Right lobe of liver (tissue), 6 donors: ENCODE data around the gene BLOC1S6. TPM values are rescaled to one million over a fixed set of nuclear protein-coding genes. Genes with fewer than 3 reads are reported as not detected.

Source experiments
- ATAC-seq, 4 donors: fragments of 200-7000 bp; cut with Tn5 transposase; one replicate each; pipeline ENCODE4 v1.9.1; 2020; ENCODE audit warnings: mild to moderate bottlenecking in 4 of 4, moderate library complexity in 4 of 4
- DNase-seq, 3 donors: peaks; one replicate each; pipeline ENCODE4 v3.0.0-alpha.2; 2020
- H3K27ac ChIP-seq, 3 donors: fragments of 200-600 bp; one replicate each; pipeline ENCODE4 v1.8.0; 2022
- H3K27me3 ChIP-seq, 2 donors: fragments of 200-600 bp; one replicate each; pipeline ENCODE4 v1.8.0; 2022
- H3K36me3 ChIP-seq, 4 donors: fragments of 200-600 bp; sonication (generic) in 1 of 4; one replicate each; pipeline versions ENCODE4 v1.5.1 to v1.8.0; 2017 to 2022; ENCODE audit warnings: control low read depth in 1 of 4
- H3K4me1 ChIP-seq, 4 donors: fragments of 200-600 bp; sonication (generic) in 1 of 4; one replicate each; pipeline versions ENCODE4 v1.5.1 to v1.8.0; 2017 to 2022; ENCODE audit warnings: control low read depth in 1 of 4
- H3K4me3 ChIP-seq, 3 donors: fragments of 200-600 bp; one replicate each; pipeline ENCODE4 v1.8.0; 2022
- H3K9me3 ChIP-seq, 4 donors: fragments of 200-600 bp; sonication (generic) in 1 of 4; one replicate each; pipeline versions ENCODE4 v1.5.1 to v1.8.0; 2017 to 2022; ENCODE audit warnings: control low read depth in 1 of 4
- CTCF ChIP-seq, 4 donors: fragments of 200-600 bp in 3 of 4; fragments of 450-650 bp in 1 of 4; IDR thresholded peaks; one replicate each; pipeline versions ENCODE4 v1.5.1 to v1.8.0; 2016 to 2022; ENCODE audit warnings: antibody characterized with exemption in 4 of 4, mild to moderate bottlenecking in 2 of 4
- POLR2A ChIP-seq: fragments of 450-650 bp; IDR thresholded peaks from one replicate; pipeline ENCODE4 v1.6.1; 2017; ENCODE audit warnings: antibody characterized with exemption, mild to moderate bottlenecking
- WGBS: methylation state at CpG from one replicate; pipeline ENCODE4 v1.1.6; 2018; ENCODE audit warnings: low coverage, low lambda C conversion rate; ENCODE audit not compliant: insufficient coverage; ENCODE audit errors: missing lambda C conversion rate; 5-methylcytosine and 5-hydroxymethylcytosine counted together
- intact Hi-C, 2 donors: fragments of 100-400 bp; cut with DNase I; formaldehyde crosslinking; loops; one replicate each; pipeline versions ENCODE4 v1.11.2 to v1.14.1; 2022
- total RNA-seq, 6 experiments: library from RNA; depleted of rRNA in 2 of 6; stranded (reverse); fragments of >200 nt in 2 of 6; fragmentation: NEBNext Ultra II Directional in 3 of 6; extraction: Animal tissue kit (Norgen Biotek cat#: 25700) in 3 of 6; gene quantifications; one replicate each; pipeline versions ENCODE4 v1.1.0 to v1.2.4, GENCODE V29; 2016 to 2023
- donor health status: DM: no; HTN: yes; CAD: no.
- donor health status: DM: no; HTN: no; CAD: no.
- donor health status: DM: no; HTN: no; CAD: no.
- donor health status: DM: no; HTN: yes; CAD: no.
- donor health status: DM: no; HTN: yes; CAD: no.

The BLOC1S6 gene
- total RNA-seq, 6 experiments from 2014 or later, result 15.9 to 33.7 (median 24.3) TPM

GRCh38 chr15:45544266-45545023, 42.7 kb upstream of the BLOC1S6 start:
- 76% methylated on average over 4 of the region's 4 CpGs for WGBS
- H3K9me3 ChIP-seq, result no peaks in the 10 kb centered on the region
- no peak for TF ChIP-seq POLR2A
- no peak for TF ChIP-seq CTCF (IDR thresholded peaks at IDR 0.05)
- ATAC-seq (no peak), DNase-seq (no peak)
- H3K4me1 ChIP-seq, result no peaks in the 10 kb centered on the region
- H3K27ac ChIP-seq, result no peak overlapping the region
- H3K4me3 ChIP-seq, result no peak overlapping the region
- H3K36me3 ChIP-seq, result no peaks in the 10 kb centered on the region
- intact Hi-C loops, result no loop called here
- H3K27me3 ChIP-seq, result no peaks in the 10 kb centered on the region

GRCh38 chr15:45546789-45547188, 40.4 kb upstream of the BLOC1S6 start:
- intact Hi-C loops, result no loop called here
- no peak for ATAC-seq
- Histone ChIP-seq H3K9me3 (no peaks in the 10 kb centered on the region), H3K27ac (no peak overlapping the region), H3K4me1 (no peaks in the 10 kb centered on the region), H3K4me3 (no peak overlapping the region), H3K36me3 (no peaks in the 10 kb centered on the region), H3K27me3 (no peaks in the 10 kb centered on the region)
- DNase-seq, result no peak
- WGBS, result 56% methylated on average over 6 of the region's 7 CpGs
- TF ChIP-seq CTCF (IDR thresholded peaks at IDR 0.05), result no peak
- TF ChIP-seq POLR2A, result no peak

- DNase-seq, result no peak
- TF ChIP-seq CTCF (IDR thresholded peaks at IDR 0.05) (no peak), POLR2A (no peak)
- intact Hi-C loops, result no loop called here
- Histone ChIP-seq H3K36me3 (no peaks in the 10 kb centered on the region), H3K4me3 (no peak overlapping the region), H3K9me3 (no peaks in the 10 kb centered on the region), H3K4me1 (no peaks in the 10 kb centered on the region), H3K27me3 (no peaks in the 10 kb centered on the region), H3K27ac (no peak overlapping the region)
- no peak for ATAC-seq
- WGBS, result 70% methylated on average over 13 of the region's 17 CpGs
Measured at GRCh38 chr15:45548753-45549520, 38.2 kb upstream of the BLOC1S6 start.

- Histone ChIP-seq H3K27me3 (no peaks in the 10 kb centered on the region), H3K27ac (no peak overlapping the region), H3K4me1 (no peaks in the 10 kb centered on the region), H3K4me3 (no peak overlapping the region), H3K36me3 (no peaks in the 10 kb centered on the region), H3K9me3 (no peaks in the 10 kb centered on the region)
- DNase-seq (no peak), ATAC-seq (no peak)
- TF ChIP-seq CTCF (IDR thresholded peaks at IDR 0.05), result no peak
- no peak for TF ChIP-seq POLR2A
- intact Hi-C loops, result no loop called here
- 81% methylated on average over 7 of the region's 9 CpGs for WGBS
Measured at GRCh38 chr15:45549541-45550220, 37.5 kb upstream of the BLOC1S6 start.
